T-helper 1 cell treated with Interleukin-12 subunit alpha and Interleukin-12 subunit beta and Interleukin-4 antibody, amounts not matched to agents 30 μg/mL and 1 μg/mL, for 36 hours (primary cell): ENCODE results near the gene PRX.
"Not testable (repeated sequence)": the region's sequence is repeated elsewhere in the genome, so short reads cannot be mapped to it uniquely, and the experiment has no call there.

Experiments used
- H3K27ac Mint-ChIP-seq: one replicate; pipeline ENCODE4 v1.8.0; 2021; ENCODE audit warnings: mild to moderate bottlenecking, mixed read lengths
- H3K27me3 Mint-ChIP-seq: one replicate; pipeline ENCODE4 v1.8.0; 2021; ENCODE audit warnings: low read depth, mixed read lengths
- H3K36me3 Mint-ChIP-seq: one replicate; pipeline ENCODE4 v1.8.0; 2021; ENCODE audit warnings: low read depth, mixed read lengths
- H3K4me1 Mint-ChIP-seq: one replicate; pipeline ENCODE4 v1.8.0; 2021; ENCODE audit warnings: low read depth, mixed read lengths
- H3K4me3 Mint-ChIP-seq: one replicate; pipeline ENCODE4 v1.8.0; 2021; ENCODE audit warnings: mild to moderate bottlenecking, moderate library complexity, mixed read lengths
- H3K9me3 Mint-ChIP-seq: one replicate; pipeline ENCODE4 v1.8.0; 2021; ENCODE audit warnings: mixed read lengths

PRX gene

DNA sequence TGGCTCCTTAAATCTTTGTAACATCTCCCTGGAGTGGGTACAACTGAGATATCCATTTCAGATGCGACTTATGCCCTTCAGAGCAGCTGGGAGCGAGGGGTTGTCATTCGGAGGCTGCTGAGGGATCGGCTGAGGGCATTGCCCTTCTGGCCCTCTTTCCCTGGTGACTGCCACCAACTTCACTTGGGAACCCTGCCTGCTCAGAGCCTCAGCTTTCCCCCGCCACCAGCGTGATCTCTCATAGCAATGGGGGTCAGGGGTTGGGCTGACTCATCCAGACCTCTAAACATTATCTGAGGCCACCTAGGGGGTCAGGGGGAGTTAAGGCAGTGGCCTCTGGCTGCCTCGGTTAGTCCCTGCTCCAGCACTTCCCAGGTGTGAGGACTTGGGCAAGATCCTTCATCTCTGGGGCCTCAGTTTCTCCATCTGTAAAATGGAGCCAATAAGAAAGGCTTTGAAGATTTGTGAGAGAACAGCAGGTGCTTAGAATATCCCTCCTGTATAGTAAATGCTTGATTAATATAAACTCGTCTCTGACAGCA is 1.1 kb downstream of the PRX start:
- Mint-ChIP-seq H3K4me3 (no peak overlapping the region), H3K9me3 (no peaks in the 10 kb centered on the region), H3K27ac (no peak overlapping the region), H3K4me1 (peaks cover 18% of the 10 kb centered on the region), H3K36me3 (no peaks in the 10 kb centered on the region), H3K27me3 (peaks cover 2% of the 10 kb centered on the region)

DNA sequence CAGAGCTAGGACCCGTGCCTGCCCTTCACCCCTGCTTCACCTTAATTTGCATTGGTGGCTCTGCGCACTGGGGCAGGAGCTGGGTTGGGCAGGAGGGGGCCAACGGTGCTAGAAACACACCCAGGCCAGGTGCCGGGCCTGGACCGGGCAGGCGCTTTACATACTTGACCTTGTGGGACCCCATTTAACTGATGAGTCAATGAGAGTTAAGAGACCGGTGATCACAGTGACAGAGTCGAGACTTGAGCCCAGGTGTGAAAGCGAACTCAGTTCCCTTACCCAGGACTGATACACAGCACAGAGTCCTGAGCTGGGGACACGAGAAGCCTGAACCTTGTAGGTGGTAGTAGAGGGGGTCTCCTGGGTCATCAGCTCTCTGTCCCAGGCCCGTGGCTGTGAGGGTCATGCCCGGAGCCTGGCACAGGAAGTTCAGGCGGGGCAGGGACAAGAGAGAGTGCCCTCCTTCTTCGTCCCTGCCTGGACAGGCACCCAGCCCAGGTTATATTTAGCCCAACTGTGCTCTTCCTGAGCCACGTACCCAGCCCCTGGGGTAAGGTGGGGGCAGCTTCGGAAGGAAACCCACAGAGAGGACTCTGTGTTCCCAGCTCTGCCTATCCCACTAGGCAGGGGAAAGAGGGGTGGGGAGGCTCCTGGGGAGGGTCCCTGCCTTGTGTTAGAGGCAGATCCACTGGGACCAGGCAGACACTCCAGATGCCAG is 1.9 kb downstream of the PRX start:
- H3K4me3 Mint-ChIP-seq: no peak overlapping the region
- H3K27me3 Mint-ChIP-seq: peaks cover 2% of the 10 kb centered on the region
- no peaks in the 10 kb centered on the region for H3K36me3 Mint-ChIP-seq
- H3K4me1 Mint-ChIP-seq: peaks cover 14% of the 10 kb centered on the region
- H3K9me3 Mint-ChIP-seq: no peaks in the 10 kb centered on the region
- no peak overlapping the region for H3K27ac Mint-ChIP-seq

- Mint-ChIP-seq H3K9me3 (no peaks in the 10 kb centered on the region), H3K27ac (no peak overlapping the region), H3K27me3 (peaks cover 2% of the 10 kb centered on the region), H3K4me1 (peaks cover 10% of the 10 kb centered on the region), H3K36me3 (no peaks in the 10 kb centered on the region), H3K4me3 (no peak overlapping the region)
These were observed 3.2 kb downstream of the PRX start for GRCh38 chr19:40410030-40410389.

DNA sequence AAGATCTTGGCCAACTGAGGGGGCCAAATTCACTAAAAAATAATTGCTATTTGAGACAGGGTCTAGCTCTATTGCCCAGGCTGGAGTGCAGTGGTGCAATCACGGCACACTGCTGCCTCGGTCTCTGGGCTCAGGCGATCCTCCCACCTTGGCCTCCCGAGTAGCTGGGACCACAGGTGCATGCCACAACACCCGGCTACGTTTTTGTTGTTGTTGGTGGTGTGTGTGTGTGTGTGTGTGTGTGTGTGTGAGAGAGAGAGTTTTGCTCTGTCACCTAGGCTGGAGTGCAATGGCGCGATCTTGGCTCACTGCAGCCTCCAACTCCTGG is 4.6 kb downstream of the PRX start:
- H3K4me3 Mint-ChIP-seq, H3K9me3 Mint-ChIP-seq, H3K27me3 Mint-ChIP-seq, H3K36me3 Mint-ChIP-seq, H3K27ac Mint-ChIP-seq: not testable (repeated sequence)
- H3K4me1 Mint-ChIP-seq: peaks cover 11% of the 10 kb centered on the region

DNA sequence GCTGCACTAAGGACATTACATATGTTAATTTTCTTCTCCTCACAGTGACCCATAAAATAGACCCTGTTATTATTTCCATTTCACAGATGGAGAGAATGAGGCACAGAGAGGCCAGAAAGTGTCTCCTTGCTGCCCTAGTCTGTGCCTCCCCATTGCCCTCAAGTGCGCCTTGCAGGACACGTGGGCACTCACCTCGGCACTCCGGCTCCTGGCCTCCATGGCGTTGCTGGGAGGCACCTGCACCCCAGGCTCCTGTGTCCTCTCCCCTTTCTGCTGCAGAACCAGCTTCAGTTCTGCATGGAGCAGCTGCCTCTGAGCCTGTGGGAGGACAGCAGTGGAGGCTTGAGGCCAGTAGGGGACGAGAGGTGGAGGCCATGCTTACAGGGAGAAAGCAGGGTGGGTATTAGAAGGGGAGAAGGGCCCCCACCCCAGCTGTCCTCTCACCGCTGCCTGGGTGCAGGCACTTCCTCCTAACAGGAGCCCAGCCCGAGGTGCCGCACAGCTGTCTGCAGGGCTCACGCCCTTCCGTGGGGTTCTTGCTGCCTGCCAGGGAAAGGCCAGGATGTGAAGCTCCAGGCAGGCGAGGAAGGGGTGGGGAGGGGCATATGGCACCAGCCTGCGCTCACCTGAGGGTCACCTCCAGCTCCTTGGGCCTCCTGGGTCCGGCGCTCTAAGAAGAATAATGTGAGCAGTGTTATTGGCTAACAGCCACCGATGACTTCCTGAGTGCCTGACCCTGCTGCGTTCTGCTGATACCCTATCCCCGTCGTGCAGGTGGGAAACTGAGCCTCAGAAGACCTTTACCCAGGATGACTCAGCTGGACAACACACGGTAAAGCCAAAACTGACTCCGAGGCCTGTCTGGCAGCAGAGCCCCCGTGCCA is 5.2 kb downstream of the PRX start:
- Mint-ChIP-seq H3K36me3 (no peaks in the 10 kb centered on the region), H3K9me3 (no peaks in the 10 kb centered on the region), H3K4me1 (peaks cover 14% of the 10 kb centered on the region), H3K27ac (no peak overlapping the region), H3K27me3 (peaks cover 2% of the 10 kb centered on the region), H3K4me3 (no peak overlapping the region)

GRCh38 chr19:40403262-40403984 is 9.8 kb downstream of the PRX start:
- H3K9me3 Mint-ChIP-seq: no peaks in the 10 kb centered on the region
- peak overlapping the region; percentile 95 for H3K4me3 Mint-ChIP-seq
- peaks cover 9% of the 10 kb centered on the region for H3K27me3 Mint-ChIP-seq
- no peaks in the 10 kb centered on the region for H3K36me3 Mint-ChIP-seq
- peaks cover 22% of the 10 kb centered on the region for H3K4me1 Mint-ChIP-seq
- H3K27ac Mint-ChIP-seq: peak overlapping the region; percentile 88

DNA sequence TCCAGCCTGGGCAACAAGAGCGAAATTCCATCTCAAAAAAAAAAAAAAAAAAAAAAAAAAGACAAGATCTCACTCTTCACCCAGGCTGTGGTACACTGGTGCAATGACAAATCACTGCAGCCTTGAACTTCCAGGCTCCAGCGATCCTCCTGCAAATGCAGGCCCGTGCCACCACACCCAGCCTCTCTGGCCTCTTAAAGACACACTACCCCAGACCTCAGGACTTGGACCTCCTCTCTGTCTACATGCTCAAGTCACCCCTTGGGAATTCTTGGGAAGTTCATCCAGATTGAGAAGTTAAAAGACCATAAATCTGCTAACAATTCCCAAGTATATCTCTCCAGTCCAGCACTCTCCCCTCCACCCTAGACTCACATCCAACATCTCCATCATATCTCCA is 12.6 kb downstream of the PRX start:
- peaks cover 9% of the 10 kb centered on the region for H3K27me3 Mint-ChIP-seq
- H3K4me1 Mint-ChIP-seq: peaks cover 14% of the 10 kb centered on the region
- H3K4me3 Mint-ChIP-seq: no peak overlapping the region
- H3K9me3 Mint-ChIP-seq: no peaks in the 10 kb centered on the region
- no peaks in the 10 kb centered on the region for H3K36me3 Mint-ChIP-seq
- no peak overlapping the region for H3K27ac Mint-ChIP-seq

DNA sequence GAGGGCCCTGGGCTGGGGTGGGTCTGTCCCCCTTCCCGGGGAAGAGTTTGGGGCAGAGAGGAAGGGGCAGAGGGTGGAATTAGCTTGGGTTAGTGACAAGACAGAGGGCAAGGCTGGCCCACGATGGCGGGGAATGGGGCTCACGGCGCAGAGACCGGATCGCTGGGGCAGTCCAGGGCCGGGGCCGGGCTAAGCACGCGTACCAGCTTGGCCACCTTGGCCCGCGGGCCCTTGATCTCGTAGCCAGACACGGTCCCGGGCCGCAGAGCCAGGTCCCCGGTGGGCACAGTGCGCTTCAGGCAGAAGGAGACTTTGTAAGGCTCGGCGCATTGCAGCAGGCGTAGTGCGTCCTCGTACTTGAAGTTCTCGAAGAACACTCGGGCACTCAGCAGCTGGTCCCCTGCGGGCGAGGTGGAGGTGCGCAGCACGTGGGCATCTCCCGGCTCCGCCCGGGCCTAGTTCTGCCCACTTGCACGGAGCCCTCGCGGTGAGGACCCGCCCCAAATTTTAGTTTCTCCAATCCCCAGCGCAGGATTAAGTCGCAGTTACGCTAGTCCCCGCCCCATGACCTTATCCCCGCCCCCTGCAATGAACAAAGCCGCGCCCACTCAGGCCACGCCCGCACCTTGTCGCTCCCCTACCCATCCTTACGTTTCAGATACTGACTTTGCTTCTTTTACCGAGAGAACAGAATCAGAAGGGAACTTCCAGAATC is 14.6 kb downstream of the PRX start:
- H3K4me3 Mint-ChIP-seq: no peak overlapping the region
- H3K27me3 Mint-ChIP-seq: peaks cover 9% of the 10 kb centered on the region
- H3K36me3 Mint-ChIP-seq: no peaks in the 10 kb centered on the region
- no peak overlapping the region for H3K27ac Mint-ChIP-seq
- H3K9me3 Mint-ChIP-seq: no peaks in the 10 kb centered on the region
- H3K4me1 Mint-ChIP-seq: peaks cover 13% of the 10 kb centered on the region

DNA sequence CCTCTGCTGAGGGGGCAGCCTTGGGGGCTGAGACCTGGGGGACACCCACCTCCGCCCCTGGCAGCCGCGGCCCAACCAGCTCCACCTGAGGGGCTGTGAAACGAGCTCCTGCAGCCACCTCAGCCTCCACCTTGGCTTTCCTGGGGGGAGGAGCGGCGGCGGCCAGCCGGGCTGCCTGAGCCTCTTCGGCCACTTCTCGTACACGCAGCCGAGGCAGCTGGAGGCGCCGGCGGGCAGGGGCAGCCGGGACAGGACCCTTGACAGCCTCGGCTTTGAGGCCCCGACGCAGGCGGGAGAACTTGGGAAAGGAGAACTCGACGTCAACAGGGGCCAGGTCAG is 15.6 kb downstream of the PRX start:
- Mint-ChIP-seq H3K27me3 (peaks cover 9% of the 10 kb centered on the region), H3K27ac (no peak overlapping the region), H3K9me3 (no peaks in the 10 kb centered on the region), H3K4me1 (peaks cover 7% of the 10 kb centered on the region), H3K4me3 (no peak overlapping the region), H3K36me3 (no peaks in the 10 kb centered on the region)

GRCh38 chr19:40396886-40397567 is 16.2 kb downstream of the PRX start:
- no peak overlapping the region for H3K27ac Mint-ChIP-seq

DNA sequence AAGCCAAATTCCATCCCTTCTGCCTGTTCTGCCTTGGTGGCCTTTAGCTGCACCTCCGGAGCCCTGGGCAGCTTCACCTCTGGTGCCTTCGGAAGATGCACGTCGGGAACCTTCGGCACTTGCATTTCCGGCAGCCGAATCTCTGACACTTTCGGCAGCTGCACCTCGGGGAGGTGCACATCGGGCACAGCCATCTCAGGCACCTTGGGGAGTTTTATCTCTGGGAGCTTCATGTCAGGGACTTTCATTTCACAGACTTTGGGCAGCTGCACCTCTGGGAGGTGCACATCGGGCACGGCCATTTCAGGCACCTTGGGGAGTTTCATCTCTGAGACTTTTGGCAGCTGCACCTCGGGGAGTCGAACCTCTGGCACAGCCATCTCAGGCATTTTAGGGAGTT is 17.2 kb downstream of the PRX start:
- no peak overlapping the region for H3K4me3 Mint-ChIP-seq
- H3K9me3 Mint-ChIP-seq: no peaks in the 10 kb centered on the region
- peaks cover 9% of the 10 kb centered on the region for H3K27me3 Mint-ChIP-seq
- no peaks in the 10 kb centered on the region for H3K36me3 Mint-ChIP-seq
- peaks cover 7% of the 10 kb centered on the region for H3K4me1 Mint-ChIP-seq
- H3K27ac Mint-ChIP-seq: no peak overlapping the region

More at GRCh38 chr19:40396886-40397567, 16.2 kb downstream of the PRX start:
- Mint-ChIP-seq H3K4me1 (peaks cover 7% of the 10 kb centered on the region), H3K27me3 (peaks cover 9% of the 10 kb centered on the region), H3K4me3 (no peak overlapping the region), H3K9me3 (no peaks in the 10 kb centered on the region), H3K36me3 (no peaks in the 10 kb centered on the region)

DNA sequence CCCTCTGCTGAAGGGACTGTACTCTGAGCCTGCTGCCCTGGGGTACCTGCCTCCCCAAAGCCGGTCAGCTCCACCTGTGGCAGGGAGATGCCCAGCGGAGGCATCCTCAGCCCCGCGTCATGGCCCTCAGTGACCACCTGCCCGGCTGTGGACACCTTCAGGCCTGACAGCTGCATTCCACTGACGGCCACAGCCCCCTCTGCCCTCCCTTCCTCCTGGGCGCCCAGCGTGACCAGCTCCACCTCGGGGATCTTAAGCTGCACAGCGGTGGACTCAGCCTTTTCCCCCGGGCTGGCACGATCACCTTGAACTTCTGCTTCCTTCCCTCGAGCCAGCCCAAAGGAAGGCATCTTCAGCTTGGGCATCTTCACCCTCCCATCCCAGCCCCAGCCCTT is 18.4 kb downstream of the PRX start:
- H3K4me3 Mint-ChIP-seq: no peak overlapping the region
- H3K27ac Mint-ChIP-seq: no peak overlapping the region
- H3K9me3 Mint-ChIP-seq: no peaks in the 10 kb centered on the region
- peaks cover 9% of the 10 kb centered on the region for H3K27me3 Mint-ChIP-seq
- no peaks in the 10 kb centered on the region for H3K36me3 Mint-ChIP-seq
- peaks cover 7% of the 10 kb centered on the region for H3K4me1 Mint-ChIP-seq

- Mint-ChIP-seq H3K9me3 (no peaks in the 10 kb centered on the region), H3K4me1 (peaks cover 3% of the 10 kb centered on the region), H3K4me3 (no peak overlapping the region), H3K36me3 (no peaks in the 10 kb centered on the region), H3K27me3 (peaks cover 4% of the 10 kb centered on the region), H3K27ac (no peak overlapping the region)
These were observed 19.0 kb downstream of the PRX start for GRCh38 chr19:40393894-40394815.
